Left lung (tissue), 10 donors: Measurements from ENCODE around the gene CPNE7. TPM values are rescaled to one million over a fixed set of nuclear protein-coding genes. Genes with fewer than 3 reads are reported as not detected.
"Not testable (repeated sequence)": the region's sequence is repeated elsewhere in the genome, so short reads cannot be mapped to it uniquely, and the experiment has no call there.

Experiments used
- ATAC-seq: fragments of 200-7000 bp; cut with Tn5 transposase; one replicate; pipeline ENCODE4 v1.9.1; 2020; ENCODE audit warnings: moderate library complexity
- DNase-seq, 4 donors: peaks; one replicate each; pipeline ENCODE4 v3.0.0-alpha.2; 2013 to 2020
- H3K27ac ChIP-seq, 2 donors: fragments of 200-600 bp; sonication (generic) in 1 of 2; one replicate each; pipeline versions ENCODE4 v1.5.0 to v1.8.0; 2020 to 2021
- H3K27me3 ChIP-seq, 2 donors: fragments of 200-600 bp; sonication (generic) in 1 of 2; one replicate each; pipeline versions ENCODE4 v1.5.0 to v1.8.0; 2020 to 2021
- H3K36me3 ChIP-seq, 2 donors: fragments of 200-600 bp; sonication (generic) in 1 of 2; one replicate each; pipeline versions ENCODE4 v1.5.0 to v1.8.0; 2020 to 2021
- H3K4me1 ChIP-seq, 2 donors: fragments of 200-600 bp; one replicate each; pipeline ENCODE4 v1.8.0; 2021
- H3K4me3 ChIP-seq, 2 donors: fragments of 200-600 bp; sonication (generic) in 1 of 2; one replicate each; pipeline versions ENCODE4 v1.5.0 to v1.8.0; 2020 to 2021; ENCODE audit warnings: mild to moderate bottlenecking in 1 of 2
- H3K9me3 ChIP-seq, 2 donors: fragments of 200-600 bp; sonication (generic) in 1 of 2; one replicate each; pipeline versions ENCODE4 v1.5.0 to v1.8.0; 2020 to 2021
- intact Hi-C, 2 donors: fragments of 100-400 bp; cut with DNase I; formaldehyde crosslinking; loops; one replicate each; pipeline versions ENCODE4 v1.11.2 to v1.14.2; 2022
- polyA plus RNA-seq, 6 donors: library from polyadenylated mRNA; unstranded; fragments of 120-200 nt; gene quantifications; one replicate each; pipeline ENCODE4 v1.2.1, GENCODE V29; 2013; ENCODE audit not compliant: insufficient read length in 6 of 6
- total RNA-seq, 2 donors: library from RNA; stranded (reverse); fragmentation: NEBNext Ultra II Directional; extraction: Animal tissue kit (Norgen Biotek cat#: 25700); gene quantifications; one replicate each; pipeline ENCODE4 v1.2.1, GENCODE V29; 2021
- TF ChIP-seq, protein P1 (sequence below), 2 donors: fragments of 200-600 bp; sonication (generic) in 1 of 2; IDR thresholded peaks; one replicate each; pipeline versions ENCODE4 v1.5.0 to v1.8.0; 2021; ENCODE audit warnings: antibody characterized with exemption in 2 of 2
- donor health status: DM: no; HTN: yes; CAD: no.
- donor health status: DM: no; HTN: no; CAD: no.

CPNE7 gene
- total and polyA plus RNA-seq, 8 donors, result 0.26 to 1.3 (median 0.36) TPM; not detected in 1

DNA sequence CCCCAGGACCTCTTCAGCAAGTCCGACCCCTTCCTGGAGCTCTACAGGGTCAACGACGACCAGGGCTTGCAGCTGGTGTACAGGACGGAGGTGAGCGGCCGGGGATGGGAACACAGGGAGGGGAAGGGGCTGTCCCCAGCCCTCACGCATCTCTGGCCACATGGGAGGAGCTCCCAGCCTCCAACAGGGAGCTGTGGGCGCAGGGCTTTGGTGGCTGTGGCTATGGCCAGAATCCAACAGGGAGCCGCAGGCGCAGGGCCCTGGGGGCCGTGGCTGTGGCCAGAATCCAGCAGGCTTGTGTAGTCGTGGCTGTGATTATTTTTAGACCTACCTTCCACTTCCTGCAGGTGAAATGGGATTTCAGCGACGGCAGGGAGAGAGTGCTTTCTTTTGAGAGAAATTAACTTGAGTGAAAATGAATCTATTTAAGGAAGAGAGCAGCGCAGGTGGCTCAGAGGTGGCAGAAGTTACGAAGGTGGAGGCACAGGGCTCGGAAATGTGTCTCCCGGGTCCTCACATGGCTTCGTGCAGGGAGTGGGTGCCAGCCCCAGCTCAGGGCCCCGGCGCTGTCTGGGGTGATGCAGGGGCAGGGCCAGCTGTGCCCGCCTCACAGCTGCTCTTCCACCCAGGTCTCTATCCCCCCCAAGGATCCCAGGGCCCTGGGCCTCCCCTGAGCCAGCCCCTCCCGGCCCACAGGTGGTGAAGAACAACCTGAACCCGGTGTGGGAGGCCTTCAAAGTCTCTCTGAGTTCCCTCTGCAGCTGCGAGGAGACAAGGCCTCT is 9.4 kb downstream of the CPNE7 start:
- TF ChIP-seq, protein P1, sequence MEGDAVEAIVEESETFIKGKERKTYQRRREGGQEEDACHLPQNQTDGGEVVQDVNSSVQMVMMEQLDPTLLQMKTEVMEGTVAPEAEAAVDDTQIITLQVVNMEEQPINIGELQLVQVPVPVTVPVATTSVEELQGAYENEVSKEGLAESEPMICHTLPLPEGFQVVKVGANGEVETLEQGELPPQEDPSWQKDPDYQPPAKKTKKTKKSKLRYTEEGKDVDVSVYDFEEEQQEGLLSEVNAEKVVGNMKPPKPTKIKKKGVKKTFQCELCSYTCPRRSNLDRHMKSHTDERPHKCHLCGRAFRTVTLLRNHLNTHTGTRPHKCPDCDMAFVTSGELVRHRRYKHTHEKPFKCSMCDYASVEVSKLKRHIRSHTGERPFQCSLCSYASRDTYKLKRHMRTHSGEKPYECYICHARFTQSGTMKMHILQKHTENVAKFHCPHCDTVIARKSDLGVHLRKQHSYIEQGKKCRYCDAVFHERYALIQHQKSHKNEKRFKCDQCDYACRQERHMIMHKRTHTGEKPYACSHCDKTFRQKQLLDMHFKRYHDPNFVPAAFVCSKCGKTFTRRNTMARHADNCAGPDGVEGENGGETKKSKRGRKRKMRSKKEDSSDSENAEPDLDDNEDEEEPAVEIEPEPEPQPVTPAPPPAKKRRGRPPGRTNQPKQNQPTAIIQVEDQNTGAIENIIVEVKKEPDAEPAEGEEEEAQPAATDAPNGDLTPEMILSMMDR (IDR thresholded peaks at IDR 0.05), result no peak
- no peak overlapping the region for H3K27ac ChIP-seq
- H3K4me3 ChIP-seq, result no peak overlapping the region
- no peaks in the 10 kb centered on the region for H3K36me3 ChIP-seq
- ATAC-seq (no peak), DNase-seq (peak in 1 of 4 donors; percentile 74)
- H3K9me3 ChIP-seq, result no peaks in the 10 kb centered on the region
- peaks cover 3 to 14% of the 10 kb centered on the region in 2 donors for H3K4me1 ChIP-seq
- intact Hi-C loops, result no loop called here
- no peaks in the 10 kb centered on the region for H3K27me3 ChIP-seq

DNA sequence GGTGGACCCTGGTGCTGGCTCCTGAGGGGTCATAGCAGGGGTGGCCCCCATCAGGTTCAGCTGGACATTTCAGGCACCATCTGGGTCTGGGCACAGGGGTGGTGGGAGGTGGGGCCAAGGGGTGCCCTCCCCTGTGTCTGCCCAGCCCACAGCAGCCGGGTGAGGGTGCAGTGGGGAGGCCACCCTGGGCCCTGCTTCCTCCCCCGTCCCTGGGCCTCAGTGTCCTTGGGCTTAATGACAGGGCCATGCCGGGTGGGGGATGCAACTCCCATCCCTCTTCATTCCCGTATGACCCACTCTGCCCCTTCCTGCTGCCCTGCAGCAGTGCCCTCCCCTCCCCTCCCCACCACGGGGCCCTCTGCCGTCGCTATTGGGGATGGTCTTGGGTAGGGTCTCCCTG is 10.7 kb downstream of the CPNE7 start:
- no peak for ATAC-seq
- no peak overlapping the region for H3K27ac ChIP-seq
- intact Hi-C loops, result no loop called here
- H3K4me3 ChIP-seq, result no peak overlapping the region
- H3K27me3 ChIP-seq, result no peaks in the 10 kb centered on the region
- H3K4me1 ChIP-seq, result peaks cover 3 to 14% of the 10 kb centered on the region in 2 donors
- no peak for DNase-seq
- H3K9me3 ChIP-seq, result no peaks in the 10 kb centered on the region
- TF ChIP-seq, protein P1 (IDR thresholded peaks at IDR 0.05), result no peak
- no peaks in the 10 kb centered on the region for H3K36me3 ChIP-seq

DNA sequence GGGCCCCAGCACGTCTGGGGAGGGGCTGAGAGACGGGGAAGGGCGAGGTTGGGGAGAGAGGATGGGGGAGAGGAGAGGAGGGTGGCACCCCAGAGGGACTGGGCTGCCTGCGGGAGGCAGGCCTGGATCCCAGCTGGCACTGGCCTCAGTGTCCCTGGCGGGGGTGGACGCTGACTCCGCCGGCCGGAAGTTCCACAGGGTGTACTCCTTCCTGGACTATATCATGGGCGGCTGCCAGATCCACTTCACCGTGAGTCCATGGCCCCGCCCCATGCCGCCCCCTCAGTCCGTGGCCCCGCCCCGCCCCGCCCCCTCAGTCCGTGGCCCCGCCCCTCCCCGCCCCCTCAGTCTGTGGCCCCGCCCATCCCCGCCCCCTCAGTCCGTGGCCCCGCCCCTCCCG is 11.3 kb downstream of the CPNE7 start:
- Histone ChIP-seq H3K4me3 (no peak overlapping the region), H3K27ac (no peak overlapping the region), H3K4me1 (peaks cover 2 to 12% of the 10 kb centered on the region in 2 donors), H3K36me3 (no peaks in the 10 kb centered on the region), H3K27me3 (no peaks in the 10 kb centered on the region), H3K9me3 (no peaks in the 10 kb centered on the region)
- TF ChIP-seq, protein P1 (IDR thresholded peaks at IDR 0.05), result no peak
- DNase-seq, result no peak
- intact Hi-C loops, result no loop called here
- no peak for ATAC-seq

- H3K27me3 ChIP-seq, H3K27ac ChIP-seq, H3K9me3 ChIP-seq, intact Hi-C loops, H3K4me1 ChIP-seq, H3K36me3 ChIP-seq, H3K4me3 ChIP-seq, ATAC-seq: not testable (repeated sequence)
- DNase-seq, result peak in 1 of 4 donors; percentile 81
These were observed 12.1 kb downstream of the CPNE7 start for GRCh38 chr16:89587676-89588075.

GRCh38 chr16:89588413-89589109 is 13.0 kb downstream of the CPNE7 start:
- Histone ChIP-seq H3K4me1 (no peaks in the 10 kb centered on the region), H3K9me3 (no peaks in the 10 kb centered on the region), H3K27me3 (no peaks in the 10 kb centered on the region), H3K27ac (no peak overlapping the region), H3K4me3 (no peak overlapping the region), H3K36me3 (no peaks in the 10 kb centered on the region)
- DNase-seq, result peak in 1 of 4 donors; percentile 66
- TF ChIP-seq, protein P1 (IDR thresholded peaks at IDR 0.05), result no peak
- intact Hi-C loops, result no loop called here
- no peak for ATAC-seq
